Liver (tissue), 9 donors: ENCODE measurements around the gene YPEL5. TPM values are rescaled to one million over a fixed set of nuclear protein-coding genes. Genes with fewer than 3 reads are reported as not detected.

Source experiments
- DNase-seq: peaks from one replicate; pipeline ENCODE4 v3.0.0-alpha.2; 2017; ENCODE audit warnings: low spot score
- H3K27ac ChIP-seq, 2 donors: one replicate each; pipeline ENCODE4 v1.7.0; 2013; ENCODE audit warnings: inconsistent platforms in 2 of 2, low read length in 2 of 2, control low read depth in 1 of 2, low read depth in 1 of 2, mild to moderate bottlenecking in 1 of 2
- H3K27me3 ChIP-seq, 4 donors: one replicate each; pipeline versions ENCODE4 v1.6.1 to v1.7.0; 2013; ENCODE audit warnings: low read length in 3 of 4, inconsistent platforms in 1 of 4, mild to moderate bottlenecking in 1 of 4, moderate library complexity in 1 of 4; ENCODE audit not compliant: control insufficient read depth in 4 of 4, insufficient read depth in 4 of 4
- H3K36me3 ChIP-seq, 4 donors: one replicate each; pipeline versions ENCODE4 v1.6.1 to v1.7.0; 2013; ENCODE audit warnings: low read length in 3 of 4, mild to moderate bottlenecking in 3 of 4, low read depth in 1 of 4, moderate library complexity in 1 of 4; ENCODE audit not compliant: control insufficient read depth in 4 of 4, insufficient read depth in 3 of 4
- H3K4me1 ChIP-seq, 4 donors: one replicate each; pipeline versions ENCODE4 v1.6.1 to v1.7.0; 2013; ENCODE audit warnings: low read length in 3 of 4, mild to moderate bottlenecking in 3 of 4, moderate library complexity in 1 of 4; ENCODE audit not compliant: control insufficient read depth in 4 of 4, insufficient read depth in 4 of 4
- H3K4me3 ChIP-seq, 3 donors: one replicate each; pipeline versions ENCODE4 v1.6.1 to v1.7.0; 2013; ENCODE audit warnings: low read length in 3 of 3, control low read depth in 1 of 3, low read depth in 1 of 3, mild to moderate bottlenecking in 1 of 3
- H3K9ac ChIP-seq, 2 donors: one replicate each; pipeline ENCODE4 v1.7.0; 2013; ENCODE audit warnings: low read length in 2 of 2, mild to moderate bottlenecking in 2 of 2, moderate library complexity in 2 of 2, control low read depth in 1 of 2, low read depth in 1 of 2
- H3K9me3 ChIP-seq, 4 donors: one replicate each; pipeline versions ENCODE4 v1.6.1 to v1.7.0; 2013; ENCODE audit warnings: low read length in 3 of 4; ENCODE audit not compliant: control insufficient read depth in 4 of 4
- EGR1 ChIP-seq, 2 donors: IDR thresholded peaks; 2 replicates each; pipeline ENCODE4 v1.6.1; 2016 to 2018; ENCODE audit warnings: antibody characterized with exemption in 2 of 2, low read depth in 2 of 2
- HNF4A ChIP-seq, 2 donors: conservative IDR thresholded peaks; 2 replicates each; pipeline ENCODE4 v1.6.1; 2016; ENCODE audit warnings: antibody characterized with exemption in 2 of 2, mild to moderate bottlenecking in 2 of 2
- HNF4G ChIP-seq: IDR thresholded peaks from 2 replicates; pipeline ENCODE4 v1.6.1; 2016; ENCODE audit warnings: antibody characterized with exemption
- NR2F2 ChIP-seq: IDR thresholded peaks from 2 replicates; pipeline ENCODE4 v1.6.1; 2016; ENCODE audit warnings: antibody characterized with exemption
- SP1 ChIP-seq: IDR thresholded peaks from 2 replicates; pipeline ENCODE4 v1.6.1; 2018; ENCODE audit warnings: antibody characterized with exemption, mild to moderate bottlenecking
- TAF1 ChIP-seq: conservative IDR thresholded peaks from 2 replicates; pipeline ENCODE4 v1.6.1; 2016; ENCODE audit warnings: antibody characterized with exemption, mild to moderate bottlenecking
- YY1 ChIP-seq: IDR thresholded peaks from 2 replicates; pipeline ENCODE4 v1.6.1; 2016; ENCODE audit warnings: antibody characterized with exemption, mild to moderate bottlenecking
- WGBS: extraction: QIAGEN DNeasy Blood & Tissue Kit; methylation state at CpG from one replicate; pipeline ENCODE4 v1.1.7; 2013; 5-methylcytosine and 5-hydroxymethylcytosine counted together
- polyA plus RNA-seq, 2 donors: library from polyadenylated mRNA; stranded (reverse) in 1 of 2; unstranded in 1 of 2; fragments of 200-250 nt in 1 of 2; fragments of >200 nt in 1 of 2; fragmentation: Nextera tagmentation in 1 of 2; extraction: Ambion mirVana in 1 of 2; gene quantifications; one replicate each; pipeline versions ENCODE4 v1.2.1 to v1.2.3, GENCODE V29; 2013 to 2015
- total RNA-seq, 2 donors: library from RNA; depleted of rRNA; stranded (reverse); fragments of >200 nt; gene quantifications; one replicate each; pipeline ENCODE4 v1.2.3, GENCODE V29; 2014
- TF ChIP-seq, protein P1 (sequence below): IDR thresholded peaks from 2 replicates; pipeline ENCODE4 v1.6.1; 2016; ENCODE audit warnings: antibody characterized with exemption, mild to moderate bottlenecking
- TF ChIP-seq, protein P2 (sequence below): IDR thresholded peaks from 2 replicates; pipeline ENCODE4 v1.6.1; 2016; ENCODE audit warnings: antibody characterized with exemption
- TF ChIP-seq, protein P3 (sequence below): IDR thresholded peaks from 2 replicates; pipeline ENCODE4 v1.6.1; 2016; ENCODE audit warnings: antibody characterized with exemption
- TF ChIP-seq, protein P4 (sequence below): fragments of 150-350 bp; IDR thresholded peaks from 2 replicates; pipeline ENCODE4 v1.5.1; 2017; ENCODE audit warnings: improper control_type of control experiment, low read depth, low read length; ENCODE audit not compliant: missing input control
- donor health status: healthy.
- donor health status: healthy.
- donor health status: healthy.
- donor health status: healthy.
- donor health status: healthy.

The YPEL5 gene
- total and polyA plus RNA-seq, 4 donors = 20.4 to 62.8 (median 36.5) TPM

DNA sequence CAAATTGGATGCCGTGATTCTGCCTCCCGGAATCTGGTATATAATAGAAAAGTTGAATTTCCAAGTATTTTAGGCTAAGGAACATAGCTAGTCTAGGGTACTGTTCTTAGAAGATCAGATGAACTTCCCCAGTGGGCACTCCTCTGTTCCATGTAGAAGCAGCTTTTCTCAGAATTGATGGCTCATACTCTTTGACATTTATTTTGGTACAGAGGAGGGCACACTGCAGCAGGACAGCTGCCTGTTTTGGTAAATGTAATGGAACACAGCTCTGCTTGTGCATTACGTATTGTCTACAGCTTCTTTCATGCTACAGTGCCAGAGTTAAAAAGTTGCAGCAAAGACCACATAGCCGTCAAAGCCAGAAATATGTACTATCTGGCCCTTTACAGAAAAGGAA lies 10.8 kb downstream of the YPEL5 start (continued):
- TF ChIP-seq, protein P1, sequence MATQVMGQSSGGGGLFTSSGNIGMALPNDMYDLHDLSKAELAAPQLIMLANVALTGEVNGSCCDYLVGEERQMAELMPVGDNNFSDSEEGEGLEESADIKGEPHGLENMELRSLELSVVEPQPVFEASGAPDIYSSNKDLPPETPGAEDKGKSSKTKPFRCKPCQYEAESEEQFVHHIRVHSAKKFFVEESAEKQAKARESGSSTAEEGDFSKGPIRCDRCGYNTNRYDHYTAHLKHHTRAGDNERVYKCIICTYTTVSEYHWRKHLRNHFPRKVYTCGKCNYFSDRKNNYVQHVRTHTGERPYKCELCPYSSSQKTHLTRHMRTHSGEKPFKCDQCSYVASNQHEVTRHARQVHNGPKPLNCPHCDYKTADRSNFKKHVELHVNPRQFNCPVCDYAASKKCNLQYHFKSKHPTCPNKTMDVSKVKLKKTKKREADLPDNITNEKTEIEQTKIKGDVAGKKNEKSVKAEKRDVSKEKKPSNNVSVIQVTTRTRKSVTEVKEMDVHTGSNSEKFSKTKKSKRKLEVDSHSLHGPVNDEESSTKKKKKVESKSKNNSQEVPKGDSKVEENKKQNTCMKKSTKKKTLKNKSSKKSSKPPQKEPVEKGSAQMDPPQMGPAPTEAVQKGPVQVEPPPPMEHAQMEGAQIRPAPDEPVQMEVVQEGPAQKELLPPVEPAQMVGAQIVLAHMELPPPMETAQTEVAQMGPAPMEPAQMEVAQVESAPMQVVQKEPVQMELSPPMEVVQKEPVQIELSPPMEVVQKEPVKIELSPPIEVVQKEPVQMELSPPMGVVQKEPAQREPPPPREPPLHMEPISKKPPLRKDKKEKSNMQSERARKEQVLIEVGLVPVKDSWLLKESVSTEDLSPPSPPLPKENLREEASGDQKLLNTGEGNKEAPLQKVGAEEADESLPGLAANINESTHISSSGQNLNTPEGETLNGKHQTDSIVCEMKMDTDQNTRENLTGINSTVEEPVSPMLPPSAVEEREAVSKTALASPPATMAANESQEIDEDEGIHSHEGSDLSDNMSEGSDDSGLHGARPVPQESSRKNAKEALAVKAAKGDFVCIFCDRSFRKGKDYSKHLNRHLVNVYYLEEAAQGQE = no peak

- Histone ChIP-seq H3K27me3 (no peaks in the 10 kb centered on the region), H3K9me3 (no peaks in the 10 kb centered on the region), H3K4me1 (peaks cover 3 to 33% (median 19%) of the 10 kb centered on the region in 4 donors), H3K36me3 (peaks cover 3 to 37% (median 23%) of the 10 kb centered on the region in 4 donors), H3K4me3 (no peak overlapping the region), H3K9ac (no peak overlapping the region), H3K27ac (no peak overlapping the region)
- TF ChIP-seq, protein P1 = no peak
- TF ChIP-seq EGR1 (IDR thresholded peaks at IDR 0.05; ENCODE audit: low read depth in 2 of 2) = no peak
- TF ChIP-seq HNF4G = peak; percentile 30
- peak; percentile 70 to 81 for TF ChIP-seq HNF4A (conservative IDR thresholded peaks at IDR 0.05)
- TF ChIP-seq, protein P2, sequence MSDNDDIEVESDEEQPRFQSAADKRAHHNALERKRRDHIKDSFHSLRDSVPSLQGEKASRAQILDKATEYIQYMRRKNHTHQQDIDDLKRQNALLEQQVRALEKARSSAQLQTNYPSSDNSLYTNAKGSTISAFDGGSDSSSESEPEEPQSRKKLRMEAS = no peak
- no peak for TF ChIP-seq YY1
- TF ChIP-seq TAF1 = no peak
- peak; percentile 23 for TF ChIP-seq SP1
- TF ChIP-seq, protein P3, sequence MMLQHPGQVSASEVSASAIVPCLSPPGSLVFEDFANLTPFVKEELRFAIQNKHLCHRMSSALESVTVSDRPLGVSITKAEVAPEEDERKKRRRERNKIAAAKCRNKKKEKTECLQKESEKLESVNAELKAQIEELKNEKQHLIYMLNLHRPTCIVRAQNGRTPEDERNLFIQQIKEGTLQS = no peak
- no peak for DNase-seq
- WGBS = 52% methylated on average over 2 of the region's 2 CpGs
Observed at GRCh38 chr2:30159766-30160165, 13.0 kb downstream of the YPEL5 start.

- TF ChIP-seq, protein P4, sequence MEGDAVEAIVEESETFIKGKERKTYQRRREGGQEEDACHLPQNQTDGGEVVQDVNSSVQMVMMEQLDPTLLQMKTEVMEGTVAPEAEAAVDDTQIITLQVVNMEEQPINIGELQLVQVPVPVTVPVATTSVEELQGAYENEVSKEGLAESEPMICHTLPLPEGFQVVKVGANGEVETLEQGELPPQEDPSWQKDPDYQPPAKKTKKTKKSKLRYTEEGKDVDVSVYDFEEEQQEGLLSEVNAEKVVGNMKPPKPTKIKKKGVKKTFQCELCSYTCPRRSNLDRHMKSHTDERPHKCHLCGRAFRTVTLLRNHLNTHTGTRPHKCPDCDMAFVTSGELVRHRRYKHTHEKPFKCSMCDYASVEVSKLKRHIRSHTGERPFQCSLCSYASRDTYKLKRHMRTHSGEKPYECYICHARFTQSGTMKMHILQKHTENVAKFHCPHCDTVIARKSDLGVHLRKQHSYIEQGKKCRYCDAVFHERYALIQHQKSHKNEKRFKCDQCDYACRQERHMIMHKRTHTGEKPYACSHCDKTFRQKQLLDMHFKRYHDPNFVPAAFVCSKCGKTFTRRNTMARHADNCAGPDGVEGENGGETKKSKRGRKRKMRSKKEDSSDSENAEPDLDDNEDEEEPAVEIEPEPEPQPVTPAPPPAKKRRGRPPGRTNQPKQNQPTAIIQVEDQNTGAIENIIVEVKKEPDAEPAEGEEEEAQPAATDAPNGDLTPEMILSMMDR = no peak
- TF ChIP-seq, protein P2 = no peak
- no peak for TF ChIP-seq NR2F2
- no peak for TF ChIP-seq YY1
- TF ChIP-seq SP1 = no peak
- peaks cover 1 to 37% (median 22%) of the 10 kb centered on the region in 4 donors for H3K36me3 ChIP-seq
- H3K9me3 ChIP-seq = no peaks in the 10 kb centered on the region
- no peaks in the 10 kb centered on the region for H3K27me3 ChIP-seq
- 88% methylated on average over 7 of the region's 7 CpGs for WGBS
- DNase-seq = no peak
- H3K9ac ChIP-seq = no peak overlapping the region
- H3K4me3 ChIP-seq = no peak overlapping the region
- no peak overlapping the region for H3K27ac ChIP-seq
- H3K4me1 ChIP-seq = peaks cover 2 to 23% (median 12%) of the 10 kb centered on the region in 4 donors
Observed at GRCh38 chr2:30161929-30162706, 15.3 kb downstream of the YPEL5 start.
